Fibroblast of skin of right biceps (primary cell): ENCODE data around the gene MORN1.
A peak's percentile ranks its signal among the peaks of the same experiment; 100 is the strongest.

ENCODE experiments used
- DNase-seq: peaks from one replicate; pipeline ENCODE4 v3.0.0-alpha.2; 2013

MORN1 gene

DNA sequence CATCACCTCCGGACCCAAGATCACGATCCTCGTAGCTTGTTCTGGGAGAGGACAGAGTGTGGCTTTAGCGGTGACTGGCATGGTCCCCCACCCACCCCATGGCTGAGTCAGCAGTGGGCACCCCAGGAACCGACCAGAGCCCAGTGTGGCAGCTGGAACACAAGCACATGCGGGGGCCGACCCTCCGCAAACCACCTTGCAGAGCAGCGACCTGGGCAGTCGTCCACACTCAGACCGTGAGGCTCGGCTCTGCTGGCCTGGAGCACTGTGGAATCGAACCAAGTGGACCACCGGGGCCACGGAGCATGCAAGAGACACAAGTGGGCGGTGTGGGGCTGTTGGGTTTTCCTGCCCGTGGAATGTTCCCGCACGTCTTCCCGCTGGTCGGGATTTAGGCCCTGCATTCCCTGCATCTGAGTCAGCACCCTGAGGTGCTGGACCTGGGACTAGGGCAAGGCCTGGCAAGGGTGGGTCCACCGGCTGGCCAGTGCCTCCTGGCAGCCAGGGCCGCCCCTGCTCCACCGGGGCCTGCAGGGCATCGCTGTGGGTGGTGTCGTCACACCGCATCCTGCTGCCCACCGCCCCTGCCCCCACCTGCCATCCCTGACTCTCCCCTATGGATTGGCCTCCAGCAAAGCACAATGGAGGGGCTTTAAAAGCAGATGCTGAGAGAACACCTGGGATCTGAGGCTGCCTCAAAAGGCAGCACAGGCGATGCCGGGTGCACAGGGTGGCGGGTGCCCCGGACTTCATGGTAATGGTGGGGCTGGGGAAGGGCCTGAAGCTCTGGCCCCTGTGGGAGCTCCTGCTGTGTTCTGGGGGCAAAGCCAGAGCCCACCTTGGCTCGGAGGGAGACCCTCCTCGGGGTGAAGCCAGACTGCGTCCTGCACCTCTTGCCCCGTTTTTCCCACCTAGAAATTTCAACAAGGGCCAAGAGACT lies 18.5 kb downstream of the MORN1 start:
- DNase-seq: no peak

DNA sequence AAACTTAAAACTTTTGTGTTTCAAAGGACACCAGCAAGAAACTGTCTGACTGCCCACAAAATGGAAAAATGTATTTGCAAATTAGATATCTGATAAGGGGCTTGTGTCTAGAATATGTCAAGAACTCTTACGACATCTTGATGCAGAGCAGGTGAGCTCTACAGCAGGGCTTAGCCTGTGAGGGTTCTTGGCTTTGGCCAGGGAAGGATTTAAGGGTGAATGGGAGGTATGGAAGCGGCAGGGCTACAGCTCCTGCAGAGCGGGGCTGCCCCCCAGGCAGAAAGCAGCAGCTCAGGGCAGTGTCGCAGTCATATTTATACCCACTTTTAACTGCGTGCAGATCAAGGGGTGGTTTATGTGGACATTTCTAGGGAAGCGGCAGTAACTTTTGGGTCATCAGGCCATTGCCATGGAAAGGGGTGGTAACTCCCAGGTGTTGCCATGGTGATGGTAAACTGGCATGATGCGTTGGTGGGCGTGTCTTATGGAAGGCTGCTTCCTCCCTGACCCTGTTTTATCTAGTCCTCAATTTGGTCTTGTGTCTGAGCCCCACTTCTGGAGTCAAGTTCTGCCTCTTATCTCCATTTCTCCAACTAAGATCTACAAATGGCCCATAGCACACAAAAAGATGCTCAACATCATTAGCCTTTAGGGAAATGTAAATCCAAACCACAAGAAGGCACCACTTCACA lies 23.2 kb downstream of the MORN1 start:
- DNase-seq: no peak

DNA sequence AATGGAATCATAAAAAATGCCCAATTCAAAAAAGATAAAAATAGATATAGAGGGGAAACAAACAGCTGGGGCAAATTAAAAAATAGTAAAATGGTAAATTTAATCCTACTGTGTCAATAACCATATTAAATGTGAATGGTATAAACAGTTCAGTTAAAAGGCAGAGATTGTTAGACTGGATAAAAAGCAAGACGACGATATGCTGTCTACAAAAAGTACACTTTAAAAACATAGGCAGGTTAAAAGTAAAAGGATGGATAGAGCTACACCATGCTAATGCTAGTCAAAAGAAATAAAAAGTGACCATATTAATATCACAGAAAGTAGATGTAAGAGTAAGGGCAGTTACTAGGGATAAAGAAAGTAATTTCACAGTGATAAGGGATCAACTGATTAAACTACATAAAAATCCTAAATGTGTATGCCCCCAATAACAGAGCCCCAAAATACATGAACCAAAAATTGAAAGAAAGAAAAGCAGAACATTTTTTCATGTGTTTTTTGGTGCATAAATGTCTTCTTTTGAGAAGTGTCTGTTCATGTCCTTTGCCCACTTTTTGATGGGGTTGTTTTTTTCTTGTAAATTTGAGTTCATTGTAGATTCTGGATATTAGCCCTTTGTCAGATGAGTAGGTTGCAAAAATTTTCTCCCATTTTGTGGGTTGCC lies 27.4 kb downstream of the MORN1 start:
- DNase-seq: no peak

DNA sequence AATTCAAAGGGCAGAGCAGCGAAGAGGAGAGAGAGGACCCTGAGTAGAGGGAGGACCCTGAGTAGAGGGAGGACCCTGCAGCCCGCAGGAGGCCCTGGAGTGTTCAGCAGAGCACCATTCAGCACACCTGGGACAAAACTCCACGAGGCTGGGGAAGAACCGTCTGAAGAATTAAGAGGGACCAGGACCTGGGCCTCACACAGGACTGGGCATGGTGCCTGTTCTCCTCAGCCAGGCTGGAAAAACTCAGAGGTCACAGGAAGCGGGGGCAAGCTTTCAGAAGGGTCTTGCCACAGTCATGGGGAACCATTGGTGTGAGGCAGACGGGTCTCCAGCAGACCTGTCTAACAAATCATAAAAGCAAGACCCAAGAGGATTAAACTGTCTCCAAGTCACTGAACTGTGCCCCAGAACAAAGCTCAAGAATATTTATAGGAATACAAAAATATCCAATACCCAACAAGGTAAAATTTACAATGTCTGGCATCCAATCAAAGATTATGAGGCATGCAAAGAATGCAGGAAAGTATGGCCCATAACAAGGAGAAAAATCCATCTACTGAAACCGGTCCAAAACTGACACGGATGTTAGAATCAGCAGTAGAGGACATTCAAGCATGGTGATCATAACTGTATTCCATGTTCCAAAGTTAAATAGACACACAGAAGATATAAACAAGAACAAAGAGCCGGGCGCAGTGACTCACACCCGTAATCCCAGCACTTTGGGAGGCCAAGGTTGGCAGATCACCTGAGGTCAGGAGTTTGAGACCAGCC lies 30.6 kb downstream of the MORN1 start:
- peak; percentile 64 for DNase-seq

DNA sequence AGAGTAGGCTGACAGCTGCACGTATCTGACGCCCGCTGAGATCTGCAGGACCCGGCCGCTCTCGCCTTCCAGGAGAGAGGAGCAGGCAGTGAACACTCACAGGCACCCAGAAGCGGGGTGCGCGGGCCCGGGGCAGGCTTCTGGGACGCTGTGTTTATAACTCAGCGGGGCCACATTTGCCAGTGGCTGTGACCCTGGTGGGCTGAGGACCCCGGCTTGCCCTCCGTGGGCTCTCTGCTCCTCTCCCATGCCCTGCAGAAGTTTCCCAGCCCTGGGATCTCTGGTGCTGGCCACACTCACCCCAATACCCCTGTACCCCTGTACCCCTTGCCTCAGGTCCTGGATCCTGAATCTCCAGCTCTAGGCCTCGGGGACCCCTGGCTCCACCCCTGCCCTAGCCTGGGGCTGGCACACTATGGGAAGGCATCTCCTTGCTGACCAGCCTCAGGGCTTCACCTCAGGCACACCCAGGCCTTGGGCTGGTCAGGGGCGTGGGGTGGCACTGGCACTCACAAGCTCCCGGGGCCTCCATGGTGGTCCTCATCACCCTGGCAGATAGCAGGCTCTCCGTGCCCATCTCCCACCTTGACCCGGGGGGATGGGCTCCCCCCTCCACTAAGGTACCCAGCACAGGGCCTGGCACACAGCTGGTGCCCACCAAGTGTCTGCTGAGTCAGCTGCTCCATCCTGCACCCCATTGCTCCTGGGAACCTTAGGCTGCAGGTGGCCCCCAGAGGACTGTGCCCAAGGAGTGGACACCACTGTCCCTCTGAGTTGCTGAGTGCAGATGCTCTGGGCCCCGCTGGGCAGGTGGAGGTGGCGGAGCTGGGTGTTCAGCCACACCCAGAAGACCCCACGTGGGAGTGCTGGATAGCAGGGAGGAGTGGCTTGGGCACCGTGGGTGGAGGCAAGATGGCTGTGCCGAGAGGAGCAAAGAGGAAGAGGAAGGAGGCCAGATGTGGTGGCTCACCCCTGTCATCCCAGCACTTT lies 32.4 kb downstream of the MORN1 start:
- DNase-seq: no peak

DNA sequence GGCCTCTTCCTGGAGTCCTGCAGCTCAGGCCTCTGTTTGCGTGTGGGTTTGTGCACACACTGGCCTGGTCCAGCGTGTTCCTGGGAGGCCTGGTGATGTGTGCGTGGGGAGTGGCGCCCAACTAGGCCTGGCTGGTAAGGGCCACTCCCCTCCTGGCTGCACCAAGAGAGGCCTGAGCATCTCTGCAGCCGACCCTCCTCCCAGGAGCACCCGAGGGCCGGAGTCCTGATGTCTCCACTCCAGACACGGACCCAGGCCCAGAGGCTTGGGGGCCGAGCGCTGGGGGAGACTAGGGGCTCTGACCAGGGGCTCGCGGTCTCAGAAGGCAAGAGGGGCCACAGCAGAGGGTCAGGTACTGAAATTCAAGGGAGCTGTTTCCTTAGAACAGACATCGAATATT lies 33.3 kb downstream of the MORN1 start:
- no peak for DNase-seq

DNA sequence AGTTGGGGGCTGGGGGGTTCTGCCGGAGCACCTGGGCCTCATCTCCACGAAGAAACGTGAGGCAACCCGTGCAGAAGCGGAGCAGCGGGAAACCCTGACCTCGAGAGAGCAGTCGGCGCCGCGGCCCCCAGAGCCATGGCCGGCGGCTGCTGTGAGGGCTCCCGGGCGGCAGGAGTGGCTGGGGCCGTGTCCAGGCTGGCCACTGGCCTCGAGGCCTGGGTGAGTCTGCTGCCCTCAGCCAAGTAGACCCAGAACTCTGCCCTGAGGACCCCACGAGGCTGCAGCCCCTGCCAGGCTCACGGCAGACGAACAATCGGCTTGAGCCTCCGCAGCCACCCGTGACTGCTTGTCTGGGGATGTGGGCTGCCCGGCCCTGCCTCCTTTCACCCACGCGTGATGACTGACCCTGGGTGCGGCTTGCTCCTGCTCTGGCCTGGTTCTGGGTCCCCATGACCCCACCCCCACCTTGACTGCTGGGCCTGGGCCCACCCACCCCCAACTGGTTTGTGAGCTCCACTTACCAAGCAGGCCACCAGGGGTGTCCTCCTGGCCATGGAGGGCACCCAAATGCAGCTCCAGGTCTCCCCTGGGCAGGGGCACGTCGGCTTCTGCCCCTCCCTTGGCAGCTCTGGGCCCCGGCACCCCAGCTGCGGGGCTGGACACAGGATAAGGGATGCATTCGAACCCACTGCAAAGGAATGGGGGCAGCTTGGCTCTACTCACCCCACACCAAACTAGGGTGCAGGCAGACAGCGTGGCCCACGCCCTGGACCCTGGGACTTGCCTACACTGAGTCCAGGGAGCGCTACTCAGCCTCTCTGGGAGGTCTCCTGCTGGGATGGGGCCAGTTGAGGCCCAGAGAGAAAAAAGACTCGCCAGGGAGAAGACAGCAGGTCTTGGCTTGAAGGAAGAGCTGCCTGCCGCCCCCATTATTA lies 34.2 kb downstream of the MORN1 start:
- DNase-seq: no peak

DNA sequence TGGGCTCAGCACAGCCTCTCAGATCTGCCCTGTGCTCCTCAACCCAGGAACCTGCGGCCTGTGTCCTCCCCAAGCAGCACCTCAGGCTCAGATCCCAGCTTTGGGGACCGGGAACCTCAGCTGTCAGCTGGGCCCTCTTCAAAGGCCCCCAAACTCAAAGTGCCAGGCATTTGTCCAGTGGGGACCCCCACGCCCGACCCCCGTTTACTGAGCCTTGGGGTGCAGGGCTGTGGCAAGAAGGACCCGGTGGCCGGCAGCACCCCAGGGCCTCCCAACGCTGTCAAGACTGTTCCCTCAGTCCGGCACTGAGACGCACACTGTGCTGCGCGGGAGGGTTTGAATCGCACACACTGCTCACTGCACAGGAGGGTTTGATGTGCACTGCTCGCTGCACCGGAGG lies 35.0 kb downstream of the MORN1 start:
- no peak for DNase-seq

DNA sequence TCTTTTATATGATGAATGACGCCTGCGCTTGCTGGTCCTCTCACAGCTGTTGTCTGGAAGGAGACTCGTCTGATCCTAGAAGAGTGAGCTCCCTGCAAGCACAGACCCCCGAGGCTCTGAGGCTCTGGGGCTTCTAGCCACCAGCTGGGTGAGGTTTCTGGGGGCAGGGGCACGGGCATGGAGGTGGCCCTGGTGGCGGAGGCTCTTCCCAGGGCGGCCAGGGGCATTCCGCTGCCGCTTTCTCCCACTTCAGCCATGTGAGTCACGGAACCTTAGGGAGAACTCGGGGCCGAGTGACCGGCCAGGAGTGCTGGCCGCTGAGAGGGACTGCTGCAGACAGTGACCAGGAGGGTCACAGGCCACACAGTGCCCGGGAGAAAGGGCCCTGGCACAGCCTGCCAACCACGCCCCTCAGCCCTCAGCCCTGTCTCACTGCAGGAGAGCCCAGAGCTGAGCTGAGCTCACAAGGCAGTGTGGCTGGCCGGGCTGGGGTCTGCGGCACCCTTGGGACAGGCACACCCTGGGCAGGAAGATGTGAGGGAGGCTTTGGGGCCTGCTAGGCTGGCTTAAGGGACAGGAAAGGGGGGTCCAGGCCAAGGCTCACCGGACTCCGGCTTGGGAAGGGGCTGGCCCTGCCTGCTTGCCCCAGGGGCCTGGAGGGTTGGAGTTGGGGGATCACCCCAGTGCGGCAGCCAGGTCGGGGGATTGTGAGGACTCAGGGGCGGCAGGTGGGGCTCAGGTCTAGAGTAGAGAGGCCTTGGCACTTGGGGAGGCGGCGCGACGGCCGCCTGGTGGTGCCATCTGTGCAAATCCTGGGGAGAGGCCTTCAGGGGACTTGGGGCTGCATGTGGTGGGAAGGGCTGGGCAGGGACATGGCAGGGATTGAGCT lies 35.7 kb downstream of the MORN1 start:
- no peak for DNase-seq

DNA sequence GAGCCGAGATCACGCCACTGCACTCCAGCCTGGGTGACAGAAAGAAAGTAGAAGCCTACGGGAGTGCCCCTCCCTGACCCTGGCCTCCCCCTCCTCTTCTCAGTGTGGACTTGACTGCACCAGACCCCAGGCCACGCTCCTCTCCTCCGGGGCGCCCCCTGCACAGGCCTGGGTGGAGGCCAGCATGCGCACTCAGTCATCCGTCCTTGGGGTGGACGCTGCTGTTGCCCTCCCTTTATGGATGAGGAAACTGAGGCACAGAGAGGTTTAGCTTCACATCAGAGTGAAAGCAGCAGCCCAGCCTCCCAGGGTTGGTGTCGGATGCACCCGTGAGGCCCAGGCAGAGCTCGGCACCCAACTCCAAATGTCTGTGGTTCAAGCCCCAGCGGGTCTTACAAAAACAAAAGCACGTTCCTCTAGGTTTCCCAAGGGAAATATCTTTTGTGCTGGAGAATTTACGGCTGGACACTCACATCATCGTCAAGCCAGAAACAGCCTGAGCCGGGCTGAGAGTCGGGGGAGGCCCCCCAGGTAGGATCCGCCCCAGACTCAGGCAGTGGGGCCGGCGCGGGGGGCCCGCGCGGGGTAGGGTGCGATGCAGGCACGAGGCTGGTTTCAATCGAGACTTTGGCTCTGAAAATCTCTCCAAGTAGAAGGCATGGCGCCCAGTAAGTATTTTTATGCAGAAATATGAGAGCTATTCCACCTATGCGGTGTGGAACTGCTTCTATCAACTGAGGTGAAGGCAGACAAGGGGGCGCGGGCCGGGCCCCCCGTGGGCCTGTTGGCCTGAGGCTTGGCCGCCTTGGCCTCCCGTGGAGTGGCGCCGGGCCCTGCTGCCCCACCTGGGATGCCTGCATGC lies 36.6 kb downstream of the MORN1 start:
- DNase-seq: peak; percentile 39

DNA sequence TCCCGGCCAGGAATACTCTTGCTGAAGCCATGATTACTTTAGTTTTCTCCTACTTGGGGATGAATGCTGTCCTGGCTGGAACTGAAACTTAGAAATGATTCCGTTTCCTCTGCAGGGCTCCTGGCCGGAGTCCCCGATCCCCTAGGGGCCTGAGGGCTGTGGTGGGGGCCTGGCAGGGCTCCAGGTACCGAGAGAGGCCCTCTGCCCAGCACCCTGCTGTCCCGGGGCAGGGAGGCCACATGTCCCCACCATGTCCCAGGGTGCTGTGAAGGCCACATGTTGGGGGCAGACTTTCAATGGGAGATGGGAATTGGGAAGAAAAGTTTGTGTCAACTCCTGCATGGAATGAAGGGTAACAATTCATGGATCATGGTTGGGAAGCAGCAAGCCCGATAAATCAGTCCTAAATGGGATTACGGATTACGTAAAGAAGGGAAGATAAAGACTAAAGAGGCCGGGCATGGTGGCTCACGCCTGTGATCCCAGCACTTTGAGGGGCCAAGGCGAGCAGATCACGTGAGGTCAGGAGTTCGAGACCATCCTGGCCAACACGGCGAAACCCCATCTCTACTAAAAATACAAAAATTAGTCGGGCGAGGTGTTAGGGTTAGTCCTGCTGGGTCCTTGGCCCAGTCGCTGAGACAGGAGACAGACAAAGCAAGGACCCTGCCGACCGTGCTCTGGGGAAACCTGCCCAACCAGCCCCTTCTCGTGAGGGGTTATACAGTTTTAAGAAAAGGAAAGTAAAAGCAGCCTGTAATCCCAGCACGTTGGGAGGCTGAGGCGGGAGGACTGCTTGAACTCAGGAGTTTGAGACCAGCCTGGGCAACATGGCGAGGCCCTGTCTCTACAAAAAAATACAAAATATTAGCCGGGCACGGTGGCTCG lies 37.6 kb downstream of the MORN1 start:
- no peak for DNase-seq

DNA sequence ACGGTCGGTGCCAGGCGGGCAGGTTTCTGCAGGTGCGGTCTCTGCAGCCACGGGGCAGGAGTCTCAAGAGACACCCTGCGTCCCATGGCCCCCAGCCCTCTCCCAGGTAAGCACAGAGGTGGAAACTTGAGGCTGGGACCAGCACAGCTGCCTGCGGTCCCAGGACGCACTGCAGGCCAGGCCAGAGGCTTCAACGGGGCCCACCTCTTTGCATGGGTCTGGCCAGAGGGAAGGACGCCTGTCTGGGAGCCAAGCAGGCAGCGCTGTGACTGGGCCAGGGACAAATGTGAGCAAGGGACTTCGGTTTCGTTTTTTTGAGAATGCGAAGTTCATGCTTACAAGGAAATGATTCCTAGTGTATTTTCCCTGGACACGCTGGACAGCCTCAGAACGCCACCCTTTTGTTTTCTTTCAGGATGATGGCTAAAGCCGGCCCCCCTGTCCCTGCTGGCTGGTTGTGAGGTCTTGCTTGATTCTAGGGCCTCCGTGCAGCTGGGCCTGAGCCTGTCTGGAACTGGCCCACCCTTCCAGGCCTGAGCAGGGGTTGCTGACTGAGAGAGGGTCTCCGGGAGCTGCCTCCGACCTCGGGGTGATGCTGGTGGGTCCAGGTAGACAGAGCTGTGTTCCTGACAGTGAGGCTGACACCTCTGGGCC lies 38.3 kb downstream of the MORN1 start:
- no peak for DNase-seq

DNA sequence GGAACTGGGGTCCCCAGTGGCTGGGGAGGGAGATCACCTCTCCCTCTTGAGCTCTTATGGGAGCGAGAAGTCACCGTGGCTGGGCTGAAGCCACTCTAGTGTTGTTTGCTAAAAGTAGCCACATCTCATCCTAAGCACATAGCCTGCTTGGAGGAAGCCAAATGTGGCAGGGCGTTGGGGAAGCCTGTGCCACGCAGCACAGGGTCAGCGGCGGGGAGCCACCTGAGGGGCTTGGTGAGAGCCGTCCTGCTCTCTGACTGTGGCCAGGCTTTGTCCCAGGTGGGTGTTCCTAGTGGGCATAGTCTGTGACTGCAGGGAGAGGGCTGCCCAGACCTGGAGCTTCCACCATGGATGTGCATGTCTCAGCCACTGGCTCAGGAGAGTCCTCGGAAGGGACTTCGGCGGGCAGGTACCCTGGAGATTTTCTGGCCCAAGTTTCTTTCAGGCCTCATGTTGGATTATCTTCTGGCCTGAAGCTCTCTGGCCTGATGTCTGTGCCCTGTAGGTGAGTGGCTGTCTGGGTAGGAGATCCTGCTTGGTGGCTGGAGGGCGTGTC lies 38.9 kb downstream of the MORN1 start:
- no peak for DNase-seq

DNA sequence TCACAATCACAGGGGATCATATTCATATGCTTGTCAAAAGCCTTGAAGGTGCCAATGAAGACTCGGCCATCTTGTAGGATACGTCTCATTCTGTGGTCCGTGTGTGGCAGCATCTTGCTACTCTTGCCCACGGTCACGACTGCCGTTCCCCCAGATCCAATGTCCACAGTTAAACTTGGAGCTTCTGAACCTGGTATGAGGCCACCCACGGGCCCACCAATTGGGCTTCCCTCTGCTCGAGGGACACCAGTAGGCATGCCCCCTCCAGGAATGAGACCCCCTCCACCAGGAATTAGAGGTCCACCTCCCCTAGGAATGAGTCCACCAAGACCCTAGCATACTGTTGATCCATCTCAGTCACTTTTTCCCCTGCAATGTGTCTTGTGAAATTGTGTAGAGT lies 39.6 kb downstream of the MORN1 start:
- no peak for DNase-seq

DNA sequence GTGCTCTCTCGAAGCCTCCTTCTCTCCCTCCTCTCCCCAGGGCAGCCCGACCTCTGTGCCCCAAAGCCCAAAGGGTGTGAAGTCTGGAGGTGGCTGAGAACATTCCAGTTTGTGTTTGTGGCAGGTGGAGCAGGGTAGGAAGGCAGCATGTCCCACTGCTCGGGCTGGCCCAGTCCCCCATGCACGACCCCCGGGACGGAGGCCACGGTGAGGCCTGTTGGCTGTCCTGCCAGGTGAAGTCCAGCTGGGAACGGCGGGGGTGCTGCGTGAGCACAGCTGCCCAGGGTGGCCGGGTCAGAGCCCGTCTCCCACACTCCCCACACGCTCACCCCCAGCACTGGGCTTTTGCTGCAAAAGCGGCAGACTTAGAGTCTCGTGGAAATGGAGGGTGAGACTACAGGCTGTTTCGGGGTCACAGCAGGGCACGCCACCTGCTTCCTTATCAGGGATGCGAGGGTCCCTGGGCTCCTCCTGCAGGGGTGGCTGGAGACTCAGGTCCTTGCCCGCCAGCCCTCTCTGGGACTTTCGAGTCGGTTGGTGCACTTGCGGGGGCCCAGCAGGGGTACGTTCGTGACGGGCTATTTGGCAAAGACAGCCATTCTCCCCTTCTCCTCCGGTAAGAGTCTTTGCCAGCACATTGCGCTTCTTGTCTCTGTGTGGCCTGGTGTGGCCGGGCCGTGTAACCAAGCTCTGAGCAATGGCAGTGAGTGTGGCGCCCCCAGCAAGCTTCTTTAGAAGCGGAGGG lies 40.3 kb downstream of the MORN1 start:
- DNase-seq: no peak

DNA sequence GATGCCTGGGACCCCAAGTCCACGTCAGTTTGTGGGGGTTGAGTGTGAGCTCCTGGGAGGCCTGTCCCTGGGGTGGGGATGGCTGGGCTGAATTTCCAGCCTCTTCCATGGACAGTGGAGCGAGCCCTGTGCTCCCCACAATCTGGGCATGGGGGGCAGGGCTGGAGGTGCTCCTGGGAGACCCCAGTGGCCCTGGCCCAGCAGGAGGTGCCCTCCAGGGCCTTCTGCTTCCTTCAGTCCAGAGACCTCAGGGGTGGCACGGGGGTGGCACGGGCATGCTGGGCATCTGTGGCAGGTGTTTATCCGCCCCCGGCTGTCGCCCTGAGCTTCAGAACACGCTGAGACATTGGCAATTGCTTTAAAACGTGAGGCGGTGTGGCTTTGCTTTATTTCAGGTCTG lies 40.9 kb downstream of the MORN1 start:
- DNase-seq: no peak
